ENCODE results near the gene DNAAF8. TPM values are rescaled to one million over a fixed set of nuclear protein-coding genes. Genes with fewer than 3 reads are reported as not detected.

The DNAAF8 gene
- total and polyA plus RNA-seq, 2 donors (not counting 3 experiments of a cell fraction or from before 2014, with no cell fraction given): 0.58 to 1.0 TPM

GRCh38 chr16:4724661-4725270 lies 9.6 kb upstream of the DNAAF8 start:
- H3K4me1 ChIP-seq (ENCODE audit: control insufficient read depth, extremely low read depth, insufficient read depth, low read length): no peaks in the 10 kb centered on the region
- no peak for DNase-seq (ENCODE audit: low read depth, low spot score)
- no peak overlapping the region for H3K4me2 ChIP-seq (ENCODE audit: insufficient read depth, low read length)
- H3K9me3 ChIP-seq (replicated peaks; ENCODE audit: control insufficient read depth, insufficient read depth, low read length): no peaks in the 10 kb centered on the region
- dilution Hi-C loops (cut with MboI; ENCODE audit: extremely low pct_ligation_motif_present, low sequenced_read_pairs): no loop called here
- no peak overlapping the region for H2AFZ ChIP-seq (ENCODE audit: low read depth, low read length)
- H3K79me2 ChIP-seq (ENCODE audit: control insufficient read depth, insufficient read depth, low read length): no peaks in the 10 kb centered on the region
- intact Hi-C loops (cut with micrococcal nuclease): no loop called here
- peaks cover 6 to 25% of the 10 kb centered on the region in 2 experiments for H3K36me3 ChIP-seq (ENCODE audit: control insufficient read depth in 2 of 2, extremely low read depth in 1 of 2, insufficient read depth in 2 of 2, low read length in 2 of 2)
- BruUV-seq (replicated peaks): no TSS peak
- no peaks in the 10 kb centered on the region for H3K27me3 ChIP-seq (ENCODE audit: control insufficient read depth in 2 of 2, insufficient read depth in 2 of 2, low read length in 2 of 2)
- H3K9ac ChIP-seq (replicated peaks; ENCODE audit: extremely low read depth, insufficient read depth, low read length): no peak overlapping the region
- H4K20me1 ChIP-seq (replicated peaks; ENCODE audit: control insufficient read depth, extremely low read depth, insufficient read depth, low read length): no peaks in the 10 kb centered on the region
- POLR2A ChIA-PET: no interaction called here
- H3K9me1 ChIP-seq (replicated peaks; ENCODE audit: control insufficient read depth, extremely low read depth, insufficient read depth, low read length): no peaks in the 10 kb centered on the region
- no peak overlapping the region for H3K27ac ChIP-seq (ENCODE audit: insufficient read depth, low read depth, low read length)
- FAIRE-seq: no peak
- no peak overlapping the region for H3K4me3 ChIP-seq (replicated peaks in 1 of 3; ENCODE audit: insufficient read depth in 1 of 3, low read depth in 1 of 3, low read length in 3 of 3)
- TF ChIP-seq CTCF (IDR thresholded peaks at IDR 0.05; ENCODE audit: extremely low read depth in 1 of 2, insufficient read depth in 1 of 2, low read depth in 1 of 2, low read length in 2 of 2) (no peak), MYC (IDR thresholded peaks at IDR 0.05; ENCODE audit: low read depth, low read length) (no peak), POLR2A (IDR thresholded peaks at IDR 0.05; ENCODE audit: low read depth, low read length) (no peak), FOS (IDR thresholded peaks at IDR 0.05; ENCODE audit: borderline replicate concordance, insufficient read depth, low read length) (no peak), POLR2AphosphoS5 (IDR thresholded peaks at IDR 0.05; ENCODE audit: insufficient read depth, low read depth, low read length) (no peak), JUN (IDR thresholded peaks at IDR 0.05; ENCODE audit: borderline replicate concordance, insufficient read depth, insufficient read length, low read depth) (no peak), EZH2 (IDR thresholded peaks at IDR 0.05; ENCODE audit: borderline replicate concordance, low read depth, low read length, severe bottlenecking) (no peak), GATA2 (IDR thresholded peaks at IDR 0.05; ENCODE audit: insufficient read depth, insufficient read length, low read depth, low read length) (no peak)
- TF ChIP-seq, protein P1, sequence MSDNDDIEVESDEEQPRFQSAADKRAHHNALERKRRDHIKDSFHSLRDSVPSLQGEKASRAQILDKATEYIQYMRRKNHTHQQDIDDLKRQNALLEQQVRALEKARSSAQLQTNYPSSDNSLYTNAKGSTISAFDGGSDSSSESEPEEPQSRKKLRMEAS (IDR thresholded peaks at IDR 0.05; ENCODE audit: insufficient read depth, insufficient read length): no peak
- CTCF ChIA-PET: interaction anchor here (1.2 kb wide), 1 partner anchor 10 kb away, joined by 5 read pairs; the partner anchor contains the start of genes ANKS3 and DNAAF8

All from endothelial cell of umbilical vein (primary cell).